NCI-H2107 (cell line): ENCODE results near the gene SIGLEC8.
"Not testable (repeated sequence)": the region's sequence is repeated elsewhere in the genome, so short reads cannot be mapped to it uniquely, and the experiment has no call there.

Source experiments
- DNase-seq: peaks from one replicate; lab custom pipeline; 2025; lab: John Stamatoyannopoulos, UW

Gene SIGLEC8

GRCh38 chr19:51458051-51458645 is at the start of gene SIGLEC8:
TSS of gene SIGLEC8 (minus strand) at chr19:51458454. CDS start at chr19:51458387, 67 bp downstream.
- no peak for DNase-seq

GRCh38 chr19:51507640-51508058 is 49.4 kb upstream of the SIGLEC8 start:
- DNase-seq = no peak

- DNase-seq = no peak
Observed at GRCh38 chr19:51507192-51507591, 48.9 kb upstream of the SIGLEC8 start.

- DNase-seq = no peak
Observed at GRCh38 chr19:51505904-51506303, 47.6 kb upstream of the SIGLEC8 start.

- DNase-seq = no peak
Observed at GRCh38 chr19:51503896-51504295, 45.6 kb upstream of the SIGLEC8 start.

GRCh38 chr19:51503286-51503817 is 45.1 kb upstream of the SIGLEC8 start:
- no peak for DNase-seq

- no peak for DNase-seq
Observed at GRCh38 chr19:51501594-51502263, 43.5 kb upstream of the SIGLEC8 start, which contains the start of gene SIGLEC12. TSS of gene SIGLEC12 (minus strand) at chr19:51501800. CDS start at chr19:51501733, 67 bp downstream.

- not testable (repeated sequence) for DNase-seq
Observed at GRCh38 chr19:51500931-51501330, 42.7 kb upstream of the SIGLEC8 start.

- DNase-seq = no peak
Observed at GRCh38 chr19:51497666-51498065, 39.4 kb upstream of the SIGLEC8 start.

GRCh38 chr19:51493776-51494175 is 35.5 kb upstream of the SIGLEC8 start:
- no peak for DNase-seq

GRCh38 chr19:51491586-51491985 is 33.3 kb upstream of the SIGLEC8 start:
- no peak for DNase-seq

- DNase-seq = peak; percentile 1
Observed at GRCh38 chr19:51490676-51491075, 32.4 kb upstream of the SIGLEC8 start.

GRCh38 chr19:51489113-51489512 is 30.9 kb upstream of the SIGLEC8 start:
- no peak for DNase-seq

- DNase-seq = no peak
Observed at GRCh38 chr19:51488491-51488890, 30.2 kb upstream of the SIGLEC8 start.

- DNase-seq = no peak
Observed at GRCh38 chr19:51485960-51486660, 27.9 kb upstream of the SIGLEC8 start.

- DNase-seq = no peak
Observed at GRCh38 chr19:51480590-51480989, 22.3 kb upstream of the SIGLEC8 start.

- no peak for DNase-seq
Observed at GRCh38 chr19:51479531-51480331, 21.5 kb upstream of the SIGLEC8 start.

- DNase-seq = no peak
Observed at GRCh38 chr19:51478381-51479234, 20.4 kb upstream of the SIGLEC8 start, which contains the start of gene CEACAM18. TSS of gene CEACAM18 (plus strand) at chr19:51478539.

- no peak for DNase-seq
Observed at GRCh38 chr19:51477344-51477743, 19.1 kb upstream of the SIGLEC8 start.

GRCh38 chr19:51476164-51476563 is 17.9 kb upstream of the SIGLEC8 start:
- DNase-seq = no peak
